GM13977 (cell line): ENCODE results near the gene MGAT5.

Experiments used
- DNase-seq: peaks from one replicate; pipeline ENCODE4 v3.0.0; 2012; ENCODE audit warnings: low spot score
- in situ Hi-C: fragments of 300-500 bp; cut with MboI; formaldehyde crosslinking; loops from one replicate; pipeline ENCODE4 v1.12.0; 2022; ENCODE audit warnings: low sequenced_read_pairs, low pct_unique_long_range_greater_than_20kb, mixed read lengths, inconsistent platforms; ENCODE audit not compliant: unreplicated experiment
- TF ChIP-seq, protein P1 (sequence below): IDR thresholded peaks from 2 replicates; pipeline ENCODE4 v1.5.1; 2012; ENCODE audit warnings: mild to moderate bottlenecking, control low read depth; ENCODE audit not compliant: insufficient read depth; ENCODE audit errors: extremely low read depth, missing control alignments

Gene MGAT5

DNA sequence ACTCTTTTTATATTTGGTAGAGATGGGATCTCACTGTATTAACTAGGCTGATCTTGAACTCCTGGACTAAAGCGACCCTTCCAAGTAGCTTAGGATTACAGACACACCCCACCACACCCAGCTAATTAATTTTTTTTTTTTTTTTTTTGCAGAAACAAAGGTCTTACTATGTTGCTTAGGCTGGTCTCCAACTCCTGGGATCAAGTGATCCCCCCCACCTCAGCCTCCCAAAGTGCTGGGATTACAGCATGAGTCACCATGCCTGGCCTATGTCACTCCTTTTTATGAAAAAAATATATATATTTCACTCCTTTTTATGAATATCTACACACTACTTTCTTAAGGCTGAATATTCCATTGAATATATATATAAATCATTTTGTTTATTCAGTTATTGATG lies 162.8 kb downstream of the MGAT5 start:
- TF ChIP-seq, protein P1, sequence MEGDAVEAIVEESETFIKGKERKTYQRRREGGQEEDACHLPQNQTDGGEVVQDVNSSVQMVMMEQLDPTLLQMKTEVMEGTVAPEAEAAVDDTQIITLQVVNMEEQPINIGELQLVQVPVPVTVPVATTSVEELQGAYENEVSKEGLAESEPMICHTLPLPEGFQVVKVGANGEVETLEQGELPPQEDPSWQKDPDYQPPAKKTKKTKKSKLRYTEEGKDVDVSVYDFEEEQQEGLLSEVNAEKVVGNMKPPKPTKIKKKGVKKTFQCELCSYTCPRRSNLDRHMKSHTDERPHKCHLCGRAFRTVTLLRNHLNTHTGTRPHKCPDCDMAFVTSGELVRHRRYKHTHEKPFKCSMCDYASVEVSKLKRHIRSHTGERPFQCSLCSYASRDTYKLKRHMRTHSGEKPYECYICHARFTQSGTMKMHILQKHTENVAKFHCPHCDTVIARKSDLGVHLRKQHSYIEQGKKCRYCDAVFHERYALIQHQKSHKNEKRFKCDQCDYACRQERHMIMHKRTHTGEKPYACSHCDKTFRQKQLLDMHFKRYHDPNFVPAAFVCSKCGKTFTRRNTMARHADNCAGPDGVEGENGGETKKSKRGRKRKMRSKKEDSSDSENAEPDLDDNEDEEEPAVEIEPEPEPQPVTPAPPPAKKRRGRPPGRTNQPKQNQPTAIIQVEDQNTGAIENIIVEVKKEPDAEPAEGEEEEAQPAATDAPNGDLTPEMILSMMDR, result no peak
- in situ Hi-C loops, result loop anchor here (10.0 to 25.0 kb wide), 3 partner anchors 179 to 454 kb away; no protein-coding TSS in a partner anchor
- DNase-seq, result no peak

DNA sequence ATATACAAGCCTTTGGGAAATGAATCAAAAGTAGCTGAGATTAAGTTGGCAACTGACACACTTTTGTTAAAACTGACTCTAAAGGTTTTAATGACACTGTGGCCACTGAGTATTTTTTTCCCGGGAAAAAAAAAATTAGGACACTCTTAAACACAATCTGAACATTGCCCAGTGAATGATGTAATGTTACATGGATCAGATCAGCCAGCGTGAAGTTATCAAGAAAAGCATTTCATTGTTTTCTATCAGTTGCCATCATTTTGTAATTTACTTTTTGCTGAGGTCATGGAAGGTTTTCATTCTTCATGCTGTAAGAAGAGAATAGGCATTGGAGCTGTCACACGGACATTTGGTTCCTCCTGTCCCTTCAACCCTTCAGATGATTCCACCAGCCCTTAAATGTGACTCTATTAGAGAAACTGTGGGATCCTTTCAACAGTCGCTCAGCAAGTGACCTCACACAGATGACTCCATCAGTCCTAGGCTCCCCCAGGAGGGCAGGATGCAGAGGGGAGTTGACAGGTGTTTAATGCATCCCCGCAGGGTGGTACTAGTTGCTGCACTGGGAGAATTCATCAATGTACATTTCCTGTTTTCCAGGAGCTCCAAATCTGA lies 164.2 kb downstream of the MGAT5 start:
- no peak for DNase-seq
- in situ Hi-C loops, result loop anchor here (10.0 to 25.0 kb wide), 3 partner anchors 181 to 456 kb away; no protein-coding TSS in a partner anchor

DNA sequence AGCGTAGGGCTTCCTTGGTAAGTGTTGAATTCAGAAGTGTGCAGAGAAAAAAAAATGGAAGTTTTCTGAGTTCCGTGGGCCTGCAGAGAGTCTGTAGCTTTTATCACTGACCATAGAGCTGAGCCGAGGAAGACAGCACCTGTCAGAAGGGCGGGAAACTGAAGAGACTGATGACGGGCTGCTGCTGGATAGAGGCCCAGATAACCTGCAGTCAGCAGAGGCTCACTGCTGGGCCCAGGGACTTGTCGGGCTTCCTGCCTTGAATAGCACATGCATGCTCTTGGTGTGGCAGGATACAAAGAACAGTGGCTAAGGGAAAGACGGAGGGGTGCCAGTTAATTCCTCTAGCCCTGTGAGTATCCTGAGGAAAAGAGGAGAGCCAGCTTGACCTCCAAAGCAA lies 166.4 kb downstream of the MGAT5 start:
- in situ Hi-C loops, result loop anchor here (25.0 kb wide), 2 partner anchors 183 to 458 kb away; no protein-coding TSS in a partner anchor
- TF ChIP-seq, protein P1, result no peak
- no peak for DNase-seq

More for the DNA sequence above, 164.2 kb downstream of the MGAT5 start:
- TF ChIP-seq, protein P1, result no peak

DNA sequence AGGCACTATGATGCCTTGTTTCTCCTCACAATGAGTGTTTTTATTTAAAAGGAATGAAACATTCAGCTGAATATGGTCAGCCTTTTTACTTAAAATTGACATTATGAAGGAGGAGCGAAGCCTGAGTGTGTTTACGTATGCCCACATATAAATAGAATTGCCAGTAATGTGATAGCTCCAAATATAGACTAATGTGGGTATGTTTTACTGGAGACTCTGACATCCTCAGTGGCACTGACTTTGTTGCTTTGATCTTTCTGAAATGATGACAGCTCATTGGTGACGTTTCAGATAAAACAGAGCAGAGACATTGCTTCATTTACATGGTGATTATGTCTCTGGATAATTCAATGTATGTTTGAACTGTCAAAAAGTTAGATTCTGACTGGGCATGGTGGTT lies 167.0 kb downstream of the MGAT5 start:
- TF ChIP-seq, protein P1, result no peak
- in situ Hi-C loops, result loop anchor here (25.0 kb wide), 2 partner anchors 184 to 459 kb away; no protein-coding TSS in a partner anchor
- no peak for DNase-seq

DNA sequence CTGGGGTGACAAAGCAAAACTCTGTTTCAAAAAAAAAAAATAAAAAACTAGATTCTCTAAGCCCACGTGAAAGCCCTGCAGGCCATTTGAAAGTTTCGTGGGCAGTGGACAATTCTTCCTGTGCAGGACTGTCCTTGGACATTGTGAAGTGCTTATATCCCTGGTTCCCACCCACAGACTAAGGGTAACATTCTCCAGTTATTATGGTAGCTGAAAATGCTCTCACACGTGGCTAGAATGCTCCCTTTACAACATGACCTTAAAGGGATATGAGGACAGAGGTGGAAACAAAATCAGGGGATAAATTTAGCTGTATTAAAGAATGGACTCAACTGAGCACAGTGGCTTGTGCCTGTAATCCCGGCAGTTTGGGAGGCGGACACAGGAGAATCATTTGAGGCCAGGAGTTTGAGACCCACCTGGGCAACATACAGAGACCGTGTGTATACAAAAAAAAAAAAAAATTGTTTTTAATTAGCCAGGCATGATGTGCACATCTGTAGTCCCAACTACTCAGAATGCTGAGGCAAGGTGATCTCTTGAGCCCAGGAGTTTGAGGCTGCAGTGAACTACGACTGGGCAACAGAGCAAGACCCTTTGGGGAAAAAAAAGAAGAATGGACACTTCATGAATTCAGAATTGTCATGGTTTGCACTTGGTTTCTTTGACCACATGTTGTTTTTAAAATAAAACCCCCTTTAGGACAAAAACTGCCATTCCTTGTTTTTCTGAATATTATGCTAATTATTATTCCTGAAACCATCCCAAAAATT lies 167.9 kb downstream of the MGAT5 start:
- TF ChIP-seq, protein P1, result no peak
- in situ Hi-C loops, result loop anchor here (25.0 kb wide), 2 partner anchors 184 to 459 kb away; no protein-coding TSS in a partner anchor
- no peak for DNase-seq

DNA sequence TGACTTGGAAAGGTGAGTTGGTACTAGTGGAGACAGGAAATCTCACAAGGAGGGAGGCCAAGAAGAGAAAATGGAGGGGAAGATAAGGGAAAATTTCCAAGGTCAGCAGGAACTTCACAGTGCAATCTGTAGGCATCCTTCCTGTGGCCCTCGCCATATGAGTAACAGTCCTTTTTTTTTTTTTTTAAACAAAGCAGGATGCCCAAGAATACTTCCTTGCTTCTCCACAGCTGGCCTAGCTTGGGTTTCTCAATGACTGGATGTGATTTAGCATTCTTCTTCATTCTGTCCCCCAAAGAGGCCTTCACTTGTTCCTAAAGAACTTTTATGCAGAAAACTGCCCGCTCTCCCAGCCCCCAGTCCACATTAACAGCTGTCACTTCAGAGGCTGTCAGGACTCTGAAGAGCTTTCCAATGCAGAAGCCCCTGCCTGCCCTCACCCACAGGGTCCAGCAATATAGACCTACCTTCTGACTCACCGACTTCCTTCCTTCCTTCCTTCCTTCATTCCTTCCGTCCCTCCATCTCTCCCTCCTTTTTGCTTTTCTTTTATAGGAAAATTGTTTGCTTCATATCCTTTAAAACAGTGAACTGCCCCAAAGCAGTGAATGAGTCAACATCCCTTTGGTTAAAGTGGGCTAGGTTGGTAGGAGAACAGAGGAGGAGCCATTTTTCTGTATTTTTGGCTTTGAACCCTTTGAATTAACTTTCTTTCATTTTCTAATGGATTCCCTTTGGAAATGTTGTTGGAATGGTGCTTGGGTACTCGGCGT lies 172.0 kb downstream of the MGAT5 start:
- TF ChIP-seq, protein P1, result no peak
- in situ Hi-C loops, result loop anchor here (25.0 kb wide), 1 partner anchor 564 kb away; no protein-coding TSS in a partner anchor
- no peak for DNase-seq
